NCI-H774 (cell line): ENCODE data around the gene NDST3.

Experiments
- DNase-seq: peaks from one replicate; lab custom pipeline; 2025; lab: John Stamatoyannopoulos, UW

The NDST3 gene

DNA sequence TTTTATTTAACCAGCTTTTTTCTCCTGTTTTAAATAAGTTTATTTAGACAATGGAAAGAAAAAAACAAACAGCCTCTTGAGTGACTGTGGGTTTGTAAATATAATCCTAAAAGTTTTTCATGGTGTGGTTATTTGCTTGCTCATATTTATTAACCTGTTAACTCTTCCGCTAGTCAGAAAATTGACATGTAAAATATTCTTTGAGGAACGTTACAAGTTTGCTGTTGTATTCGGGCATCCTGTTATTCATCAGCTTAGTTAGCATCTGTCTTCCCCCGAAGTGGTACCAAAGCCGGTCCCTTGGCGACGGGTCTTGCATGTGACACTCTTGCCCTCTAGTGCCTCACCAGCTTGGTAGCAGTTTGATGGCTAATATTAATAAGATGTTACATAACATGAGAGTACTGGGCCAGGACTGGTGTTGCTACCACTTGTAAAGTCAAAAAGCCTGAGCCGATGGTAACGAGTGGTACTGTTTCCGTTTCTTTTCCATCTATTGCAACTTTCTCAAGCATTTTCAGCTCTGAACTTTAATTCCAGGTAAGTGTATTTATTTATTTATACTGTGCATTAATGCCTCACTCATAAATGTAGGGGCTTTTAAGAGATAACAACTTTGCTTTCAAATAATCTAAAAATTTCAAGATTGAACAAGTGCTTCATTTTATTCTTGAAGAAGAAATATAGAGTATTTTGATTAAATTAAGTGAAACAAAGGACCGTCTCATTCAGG, at the start of gene NDST3:
TSS of gene NDST3 (plus strand) at position 434 of the 733 bp plus-strand sequence. CDS start 19,425 bp downstream, outside the sequence.
- DNase-seq: peak; percentile 59

DNA sequence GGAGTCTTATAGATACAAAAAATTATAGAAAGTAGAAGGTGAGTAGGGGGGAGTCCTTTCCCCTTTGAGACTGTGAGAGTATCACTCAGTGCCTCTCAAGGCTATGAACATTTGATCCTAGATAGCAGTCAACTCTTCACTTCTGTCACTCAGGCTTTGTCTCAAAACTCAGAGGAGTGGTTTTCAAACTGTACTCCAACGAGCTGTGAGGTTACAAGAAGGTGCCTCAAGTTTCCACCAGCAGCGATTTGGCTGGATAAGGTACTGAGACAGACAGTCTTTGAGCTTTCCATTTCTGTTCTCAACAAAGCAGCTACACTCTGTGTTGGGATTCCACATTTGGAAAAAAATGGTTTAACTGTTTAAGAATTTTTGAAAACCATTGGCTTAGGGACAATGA, 48.0 kb upstream of the NDST3 start:
- no peak for DNase-seq

DNA sequence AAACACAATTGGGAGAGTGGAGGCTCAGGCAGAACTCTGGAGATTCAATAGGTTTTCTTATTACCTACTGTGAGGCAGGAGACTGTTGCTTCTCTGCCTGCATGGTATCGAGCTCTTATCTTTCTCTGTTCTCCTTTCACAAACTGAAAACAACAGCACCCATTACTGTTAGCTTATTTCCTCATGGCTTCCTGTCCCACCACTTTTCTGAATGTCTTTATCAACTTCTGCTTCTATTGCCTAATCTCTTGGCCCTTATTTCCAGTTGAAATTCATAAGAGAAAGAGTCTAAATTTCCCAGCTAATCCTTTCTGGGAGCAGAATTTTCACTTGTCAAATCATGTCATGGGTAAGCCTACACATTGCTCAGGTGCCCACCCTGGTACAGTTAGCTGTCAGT, 46.8 kb upstream of the NDST3 start:
- no peak for DNase-seq

DNA sequence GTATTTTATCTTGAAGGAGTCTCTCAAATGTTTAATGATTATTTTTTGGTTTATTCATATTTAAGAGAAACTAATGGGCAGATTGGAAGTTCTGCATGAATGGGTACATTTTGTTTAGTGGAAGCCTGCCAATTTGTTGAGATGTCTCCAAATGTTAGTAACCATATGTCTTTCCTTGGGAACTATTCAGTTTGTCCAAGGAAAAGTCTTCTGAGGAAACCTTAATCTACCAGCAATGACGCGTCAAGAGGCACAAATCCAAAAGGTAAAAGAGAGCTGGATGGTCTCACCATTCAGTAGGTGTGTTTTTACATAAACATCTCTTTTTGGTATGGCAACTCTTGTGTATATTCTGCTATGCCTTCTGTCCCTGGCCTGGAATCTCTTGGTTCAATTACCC, 37.4 kb upstream of the NDST3 start:
- DNase-seq: no peak

DNA sequence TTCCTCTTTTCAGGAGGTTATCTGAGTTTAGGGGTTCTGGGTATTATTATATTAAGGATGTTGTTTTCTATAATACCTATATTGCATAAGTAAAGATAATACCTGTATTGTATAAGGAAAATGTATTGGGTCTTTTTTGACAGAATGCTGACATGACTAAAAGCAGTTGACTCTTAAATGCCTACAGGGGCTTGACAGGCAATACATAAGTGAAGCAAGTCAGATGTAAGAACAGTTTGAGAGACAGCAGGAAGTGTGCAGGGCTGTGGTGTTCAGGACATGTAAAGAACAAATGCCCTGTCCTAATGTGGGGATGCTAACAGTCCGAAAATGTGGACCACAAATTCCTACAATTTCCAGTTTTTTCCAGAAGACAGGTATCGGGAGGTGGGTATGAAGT, 30.2 kb upstream of the NDST3 start:
- no peak for DNase-seq

DNA sequence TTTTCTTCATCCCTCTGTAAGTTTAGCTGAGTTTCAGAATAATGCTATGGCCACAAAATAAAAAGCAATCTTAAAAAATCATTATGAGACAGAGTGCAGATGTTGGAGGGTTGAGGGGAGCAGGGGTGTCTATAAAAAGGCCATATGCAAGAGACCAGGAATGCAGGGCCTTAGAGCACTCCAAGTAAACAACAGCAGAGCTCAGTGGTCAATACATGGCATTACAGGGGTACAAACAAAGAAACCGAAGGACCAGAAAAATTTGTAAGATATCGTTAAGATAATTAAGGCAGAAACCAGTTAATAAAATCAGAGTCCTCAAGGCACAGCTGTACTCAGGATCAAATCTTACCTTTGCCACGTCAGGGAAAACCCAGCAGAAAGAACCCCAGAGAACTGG, 28.4 kb upstream of the NDST3 start:
- DNase-seq: no peak

DNA sequence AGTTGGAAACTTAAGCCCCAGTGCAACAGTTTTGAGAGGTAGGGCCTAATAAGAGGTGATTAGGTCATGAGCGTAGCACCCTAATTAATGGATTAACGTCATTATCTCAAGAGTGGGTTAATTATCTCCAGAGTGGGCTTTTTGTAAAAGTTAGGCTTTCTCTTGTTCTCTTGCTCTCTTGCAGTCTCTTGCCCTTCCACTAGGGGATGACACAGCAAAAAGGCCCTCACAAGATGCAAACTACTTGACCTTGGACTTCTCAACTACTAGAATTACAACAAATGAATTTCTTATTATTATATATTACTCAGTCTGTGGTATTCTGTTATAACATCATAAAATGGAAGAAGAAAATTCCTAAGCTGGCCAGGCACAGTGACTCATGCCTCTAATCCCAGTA, 22.1 kb upstream of the NDST3 start:
- DNase-seq: no peak

DNA sequence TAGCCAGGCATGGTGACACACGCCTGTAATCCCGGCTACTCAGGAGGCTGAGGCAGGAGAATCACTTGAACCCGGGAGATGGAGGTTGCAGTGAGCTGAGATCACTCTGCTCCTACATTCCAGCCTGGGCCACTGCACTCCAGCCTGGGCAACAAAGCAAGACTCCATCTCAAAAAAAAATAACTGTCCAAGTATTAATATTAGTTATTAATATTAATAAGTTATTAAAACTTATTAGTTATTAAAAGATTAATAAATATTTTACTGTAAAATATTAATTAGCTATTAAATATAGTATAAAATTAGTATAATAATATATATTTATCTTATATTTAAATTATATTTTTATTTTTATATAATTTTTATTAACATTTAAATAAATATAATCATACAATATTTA, 19.5 kb upstream of the NDST3 start:
- no peak for DNase-seq

DNA sequence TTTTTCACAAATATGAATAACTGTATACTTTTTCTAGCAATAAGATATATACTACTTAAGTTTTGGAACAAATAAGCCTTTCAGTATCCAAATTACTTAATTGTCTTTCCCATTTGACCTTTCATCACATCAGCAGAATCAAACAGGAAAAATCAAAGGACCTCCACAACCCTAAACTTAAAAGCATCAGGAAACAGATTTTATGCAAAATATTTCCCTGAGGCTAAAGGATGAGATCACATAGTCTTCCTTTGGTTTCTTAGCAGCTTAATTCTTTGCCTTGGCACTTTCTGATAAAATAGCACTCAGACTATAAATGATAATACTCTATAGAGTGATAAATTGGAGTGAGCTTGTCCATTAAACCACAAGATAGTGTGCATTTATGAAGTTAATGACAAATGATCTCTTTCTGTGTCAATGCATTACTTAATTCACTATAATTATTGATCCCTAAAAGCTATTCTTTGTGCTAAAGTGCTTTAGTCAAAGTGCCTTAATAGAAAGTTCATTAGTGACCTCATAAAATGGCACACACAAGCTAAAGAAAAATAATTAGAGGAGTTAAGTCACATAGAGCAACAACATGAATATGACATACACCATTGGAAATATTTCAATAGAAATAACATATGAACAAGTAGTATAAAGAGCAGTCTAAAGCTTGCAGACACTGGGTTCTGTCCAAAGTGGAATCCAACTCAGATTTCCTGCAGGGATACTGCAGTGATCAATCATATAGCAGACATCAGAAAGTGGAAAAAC, 15.7 kb upstream of the NDST3 start:
- no peak for DNase-seq

DNA sequence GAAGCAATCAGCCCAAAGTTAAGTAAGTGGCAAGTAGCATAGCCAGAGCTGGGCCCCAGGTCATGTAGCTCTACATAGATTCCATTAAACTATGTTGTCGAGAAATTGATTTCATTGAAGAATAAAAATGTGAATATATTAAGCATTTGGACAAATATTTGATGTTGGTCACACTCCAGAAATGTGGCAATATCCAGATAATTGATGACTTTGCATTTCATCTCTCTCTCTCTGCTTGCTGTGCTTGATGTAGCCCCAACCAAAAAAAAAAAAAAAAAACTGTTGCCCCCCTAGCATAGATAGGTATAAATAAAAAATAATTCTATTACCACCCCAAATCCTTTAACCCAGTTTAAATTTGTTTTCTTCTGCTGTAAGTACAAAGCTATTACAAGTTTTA, 7.5 kb upstream of the NDST3 start:
- DNase-seq: no peak

DNA sequence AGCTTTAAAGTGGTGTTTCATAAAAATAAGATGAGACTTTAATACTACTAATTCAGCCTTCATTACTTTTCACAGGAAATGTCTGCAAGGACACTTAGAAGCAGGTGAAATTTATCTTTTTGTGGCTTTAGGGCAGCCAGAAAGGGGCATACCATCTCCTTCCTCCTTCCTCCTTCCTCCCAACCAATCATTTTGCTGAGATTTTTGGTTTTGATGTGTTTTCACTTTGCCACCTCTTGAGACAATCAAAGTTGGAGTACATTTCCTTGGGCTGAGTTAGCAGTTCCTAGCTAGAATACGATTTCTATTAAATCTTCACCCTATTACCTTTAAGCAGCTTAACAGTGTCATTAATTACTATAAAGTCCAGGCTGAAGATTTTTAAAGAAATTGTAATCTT, 5.1 kb upstream of the NDST3 start:
- DNase-seq: no peak

DNA sequence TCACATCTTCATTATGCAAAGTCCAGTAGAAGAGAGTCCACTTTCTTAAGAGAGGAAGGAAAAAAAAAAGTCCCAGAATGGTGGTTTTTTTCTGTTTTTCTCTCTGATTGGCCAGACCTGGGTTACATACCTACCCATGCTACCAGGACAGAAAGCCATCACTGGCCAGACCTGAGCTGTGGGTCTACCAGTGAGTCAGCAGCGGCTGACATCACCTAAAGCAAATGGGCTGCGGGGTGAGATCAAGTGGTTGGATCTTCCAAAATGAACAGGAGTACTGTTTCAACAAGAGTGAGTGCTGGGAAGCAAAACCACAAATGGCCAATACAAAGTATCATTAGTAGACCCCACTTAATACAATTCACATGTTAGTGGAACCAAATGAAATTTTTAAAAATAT, 1.6 kb upstream of the NDST3 start:
- DNase-seq: peak; percentile 61

DNA sequence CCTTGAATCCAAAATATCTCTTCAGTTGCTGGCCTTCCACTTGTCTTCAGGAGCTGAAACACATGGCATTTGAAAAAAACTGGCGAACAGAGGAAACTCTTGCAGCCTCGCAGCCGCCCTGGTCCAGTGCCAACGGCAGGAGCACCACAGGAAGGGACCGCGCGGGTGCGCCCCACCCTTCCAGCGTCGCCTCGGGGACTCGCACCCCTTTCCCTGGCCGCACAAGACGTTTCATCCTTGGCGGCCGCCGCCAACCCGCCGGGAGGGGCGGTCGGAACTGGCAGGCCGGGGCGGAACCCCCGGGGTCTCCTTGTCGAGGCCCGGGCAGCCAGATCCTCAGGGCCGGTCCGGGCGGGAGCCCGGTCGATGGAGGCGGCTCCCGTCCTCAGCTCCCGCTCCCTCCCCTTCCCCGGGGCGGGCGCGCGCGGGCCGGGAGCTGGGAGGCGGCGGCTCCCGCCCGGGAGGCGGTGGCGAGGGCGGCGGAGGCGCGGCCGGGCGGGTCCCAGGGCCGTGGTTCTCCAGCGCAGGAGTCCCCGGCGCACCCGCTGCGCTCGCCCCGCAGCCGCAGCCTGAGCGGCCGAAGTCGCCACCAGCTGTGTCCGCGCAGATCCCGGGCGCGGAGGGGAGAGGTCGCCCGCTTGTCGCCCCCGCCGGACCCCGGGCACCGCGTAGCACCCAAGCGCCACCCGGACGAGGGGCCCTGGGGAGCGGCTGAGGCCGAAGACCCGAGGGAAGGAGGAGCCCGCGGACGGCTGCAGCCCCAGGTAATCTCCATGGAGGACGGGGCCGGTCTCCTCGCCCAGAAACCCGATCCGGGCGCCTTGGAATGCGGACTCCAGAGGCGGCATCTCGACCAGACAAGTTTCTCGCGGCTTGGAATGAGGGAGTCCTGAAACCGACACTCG, 886 bp upstream of the NDST3 start:
- DNase-seq: peak; percentile 46

DNA sequence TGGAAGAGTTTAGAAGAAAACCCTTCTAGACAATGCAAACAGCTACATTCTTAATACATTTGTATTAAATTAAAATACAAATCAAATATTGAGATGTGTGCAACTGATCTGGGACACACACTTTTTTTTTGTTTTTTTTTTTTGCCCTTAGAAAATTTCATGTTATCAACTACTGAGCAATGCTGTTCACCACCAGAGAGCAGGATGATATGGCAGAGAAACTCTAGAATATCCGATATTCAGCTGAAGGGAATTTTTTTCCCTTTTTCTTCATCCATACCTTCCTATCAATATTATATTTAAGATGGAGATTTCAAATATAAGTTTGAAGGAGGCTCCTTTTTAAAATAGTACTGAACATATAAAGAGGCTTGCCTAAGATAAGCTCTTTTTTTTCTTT, 1.0 kb downstream of the NDST3 start:
- no peak for DNase-seq

DNA sequence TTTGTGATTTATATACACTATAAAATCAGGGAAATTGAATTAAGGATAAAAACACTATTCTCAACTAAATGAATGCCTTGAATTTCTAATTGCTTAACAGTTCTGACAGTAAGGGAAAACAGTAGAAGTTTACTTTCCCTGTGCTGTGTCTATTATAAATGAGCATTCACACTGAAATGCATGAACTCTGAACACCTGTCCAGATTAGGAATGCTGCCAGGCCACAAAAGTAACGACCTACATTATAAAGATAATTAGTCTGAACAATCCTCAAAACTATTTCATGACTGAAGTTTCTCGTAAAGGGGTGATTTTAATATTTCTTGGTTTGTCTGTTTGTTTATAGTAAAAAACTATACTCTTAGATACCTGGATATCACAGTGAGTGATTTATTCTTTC, 2.0 kb downstream of the NDST3 start:
- no peak for DNase-seq

DNA sequence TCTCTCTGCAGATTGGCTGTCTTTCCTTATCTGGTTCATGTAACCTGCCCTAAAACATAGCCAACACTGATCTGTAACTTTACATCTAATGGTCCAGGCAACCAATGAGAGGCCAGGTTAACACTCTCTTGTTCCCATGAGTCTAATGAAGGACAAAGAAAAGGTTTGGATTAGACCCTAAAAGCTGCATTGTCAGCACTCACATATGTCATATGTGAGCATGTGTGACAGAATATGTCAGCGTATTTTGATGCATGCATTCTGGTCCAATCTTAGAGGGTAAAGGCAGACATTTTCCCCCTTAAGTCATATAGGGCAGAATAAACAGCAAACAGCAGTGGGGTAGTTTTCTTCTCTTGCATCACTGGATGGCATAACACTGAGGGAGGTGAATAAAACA, 3.7 kb downstream of the NDST3 start:
- DNase-seq: no peak

DNA sequence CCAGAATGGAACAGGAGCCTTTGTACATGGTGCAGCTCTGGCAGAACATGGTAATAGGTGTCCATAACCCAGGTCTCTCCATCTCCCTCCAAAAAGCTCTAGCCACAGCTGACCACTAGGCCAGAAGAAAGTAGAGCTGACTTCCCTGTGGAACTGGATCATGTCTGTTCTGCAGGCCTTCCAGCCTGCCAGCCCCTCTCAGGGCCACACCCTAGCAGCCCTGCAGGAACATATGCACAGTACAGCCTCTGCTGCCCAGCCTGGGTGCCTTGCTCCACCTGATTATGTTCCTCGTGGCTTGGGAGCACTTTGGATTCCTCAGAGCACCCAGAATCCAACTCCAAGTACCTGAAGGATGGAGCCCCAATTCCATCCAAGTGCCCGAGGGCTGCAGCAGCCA, 12.0 kb downstream of the NDST3 start:
- DNase-seq: no peak

DNA sequence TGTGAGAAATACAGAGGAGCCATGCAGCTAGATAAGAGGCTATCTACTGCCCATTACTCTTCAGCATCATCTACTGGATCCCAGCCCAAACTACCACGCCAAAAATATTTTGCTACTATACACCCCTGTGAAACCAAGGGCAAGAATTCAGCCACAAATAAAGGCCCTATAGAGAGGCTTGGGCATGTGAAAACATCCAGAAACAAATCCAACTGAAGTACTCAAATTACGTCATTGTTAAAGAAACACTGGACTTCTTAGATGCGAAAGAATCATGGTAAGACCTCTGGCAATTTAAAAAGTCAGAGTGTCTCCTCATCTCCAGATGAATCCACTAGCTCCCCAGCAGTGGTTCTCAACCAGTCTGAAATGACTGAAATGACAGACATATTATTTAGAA, 12.8 kb downstream of the NDST3 start:
- no peak for DNase-seq

DNA sequence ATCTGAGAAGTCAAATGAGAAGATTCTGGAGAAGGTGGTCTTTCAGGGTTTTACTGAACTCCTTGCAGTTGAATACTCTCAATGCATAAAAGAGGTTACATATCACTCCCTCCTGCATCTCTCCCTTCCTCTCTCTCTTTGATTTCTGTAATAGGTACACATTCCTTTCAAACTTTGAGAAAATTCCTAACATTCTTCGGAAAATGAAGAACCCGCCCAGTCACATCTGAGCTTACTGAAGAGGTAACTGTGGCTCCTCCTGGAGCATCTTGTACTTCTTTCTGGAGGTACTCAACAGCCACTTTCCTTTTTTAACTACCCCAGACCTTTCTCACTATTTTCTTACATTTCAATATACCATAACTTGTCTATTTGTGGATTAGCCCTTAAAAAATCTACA, 24.7 kb downstream of the NDST3 start:
- DNase-seq: no peak

DNA sequence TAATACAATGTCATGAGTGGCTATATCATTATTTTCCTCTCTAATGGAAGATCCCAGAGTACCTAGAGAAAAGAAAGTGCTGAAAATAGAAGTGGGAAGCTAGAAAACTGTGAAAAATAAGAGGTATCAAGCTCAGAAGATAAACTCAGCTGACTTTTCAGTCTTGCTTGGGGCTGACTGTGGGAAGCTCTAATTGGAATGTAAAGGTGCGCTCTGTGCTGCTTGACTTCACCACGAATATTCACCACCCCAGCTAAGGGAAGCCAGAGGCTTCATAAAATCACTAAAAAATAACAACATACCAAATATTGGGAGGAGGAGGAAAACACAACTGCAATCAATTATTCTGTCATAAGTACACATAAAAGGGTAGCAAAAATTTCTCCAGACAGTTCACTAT, 25.1 kb downstream of the NDST3 start:
- DNase-seq: no peak

DNA sequence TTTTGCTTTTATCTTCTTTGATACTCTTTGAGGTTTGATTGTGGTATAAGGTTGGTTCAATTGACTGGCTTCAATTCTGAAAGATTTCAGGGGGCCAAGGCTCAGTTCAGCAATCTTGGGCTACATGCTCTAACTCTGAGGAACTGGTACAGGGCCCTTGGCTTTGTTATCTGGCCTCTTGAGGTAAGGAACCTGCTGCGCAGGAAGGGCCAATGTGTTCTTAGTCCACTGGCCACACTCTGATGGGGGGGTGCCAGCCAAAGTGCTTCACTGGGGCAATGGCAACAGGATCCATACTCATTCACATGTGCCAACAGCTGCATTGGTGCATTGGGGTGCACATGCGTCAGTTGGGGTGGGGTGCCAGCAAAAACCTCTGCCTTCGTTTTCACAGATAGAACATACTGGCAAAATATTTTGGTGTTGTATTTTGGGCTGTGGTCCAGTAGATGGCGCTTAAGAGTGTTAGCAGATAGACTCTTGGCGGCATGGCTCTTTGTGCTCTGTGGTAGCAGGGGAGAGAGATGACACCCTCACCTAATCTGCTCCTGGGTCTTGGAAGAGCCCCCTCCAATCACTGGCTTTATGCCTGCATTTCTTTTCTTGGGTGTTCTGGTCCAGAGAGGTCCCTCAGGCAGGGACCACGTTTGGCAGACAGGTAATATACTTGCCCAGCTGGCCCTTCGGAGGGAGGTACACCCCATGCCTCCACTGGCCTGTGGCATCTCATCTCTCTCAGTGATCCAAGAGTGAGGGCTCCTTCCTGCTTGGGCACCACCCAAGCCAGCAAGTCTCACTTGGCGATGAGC, 42.9 kb downstream of the NDST3 start:
- no peak for DNase-seq

DNA sequence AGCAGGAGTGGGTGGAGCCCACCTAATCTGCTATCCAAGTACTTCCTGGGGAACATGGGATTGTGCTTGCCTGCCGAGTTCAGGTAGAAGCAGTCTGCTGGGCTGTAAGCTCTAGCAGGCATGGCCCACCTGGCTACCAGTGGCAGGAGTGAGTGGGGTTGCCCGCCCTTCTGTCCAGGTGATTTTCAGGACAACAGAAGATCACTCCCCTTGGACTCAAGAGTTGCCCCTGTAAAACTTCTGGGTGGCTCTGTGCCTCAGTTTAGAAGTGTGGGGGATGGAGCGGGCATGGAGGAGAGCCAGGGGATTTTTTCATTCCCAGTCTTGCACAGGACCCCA, 43.5 kb downstream of the NDST3 start:
- no peak for DNase-seq
